ENCODE results near the gene SMIM35. TPM values are rescaled to one million over a fixed set of nuclear protein-coding genes. Genes with fewer than 3 reads are reported as not detected.
"Not testable (repeated sequence)": the region's sequence is repeated elsewhere in the genome, so short reads cannot be mapped to it uniquely, and the experiment has no call there.

SMIM35 gene
- total RNA-seq, 4 donors from 2014 or later, result not detected

GRCh38 chr11:118008271-118008911, 78.4 kb downstream of the SMIM35 start:
- Histone ChIP-seq H3K4me1 (no peaks in the 10 kb centered on the region), H3K27me3 (no peaks in the 10 kb centered on the region), H3K36me3 (no peaks in the 10 kb centered on the region), H3K9me3 (no peaks in the 10 kb centered on the region), H3K27ac (peak overlapping the region in 2 of 4 donors; percentile 7 to 48), H3K4me3 (no peak overlapping the region)
- in situ Hi-C loops (cut with MboI; ENCODE audit: low sequenced_read_pairs in 4 of 4) (no loop called here), intact Hi-C loops (cut with DNase I; ENCODE audit: low total_unique reads) (no loop called here)
- DNase-seq (no peak), ATAC-seq (peak in 1 of 2 donors; percentile 53)
- no peak for TF ChIP-seq POLR2A (IDR thresholded peaks at IDR 0.05)
- TF ChIP-seq, protein P1, sequence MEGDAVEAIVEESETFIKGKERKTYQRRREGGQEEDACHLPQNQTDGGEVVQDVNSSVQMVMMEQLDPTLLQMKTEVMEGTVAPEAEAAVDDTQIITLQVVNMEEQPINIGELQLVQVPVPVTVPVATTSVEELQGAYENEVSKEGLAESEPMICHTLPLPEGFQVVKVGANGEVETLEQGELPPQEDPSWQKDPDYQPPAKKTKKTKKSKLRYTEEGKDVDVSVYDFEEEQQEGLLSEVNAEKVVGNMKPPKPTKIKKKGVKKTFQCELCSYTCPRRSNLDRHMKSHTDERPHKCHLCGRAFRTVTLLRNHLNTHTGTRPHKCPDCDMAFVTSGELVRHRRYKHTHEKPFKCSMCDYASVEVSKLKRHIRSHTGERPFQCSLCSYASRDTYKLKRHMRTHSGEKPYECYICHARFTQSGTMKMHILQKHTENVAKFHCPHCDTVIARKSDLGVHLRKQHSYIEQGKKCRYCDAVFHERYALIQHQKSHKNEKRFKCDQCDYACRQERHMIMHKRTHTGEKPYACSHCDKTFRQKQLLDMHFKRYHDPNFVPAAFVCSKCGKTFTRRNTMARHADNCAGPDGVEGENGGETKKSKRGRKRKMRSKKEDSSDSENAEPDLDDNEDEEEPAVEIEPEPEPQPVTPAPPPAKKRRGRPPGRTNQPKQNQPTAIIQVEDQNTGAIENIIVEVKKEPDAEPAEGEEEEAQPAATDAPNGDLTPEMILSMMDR (IDR thresholded peaks at IDR 0.05 in 4 of 5, conservative IDR thresholded peaks at IDR 0.05 in 1 of 5), result no peak

DNA sequence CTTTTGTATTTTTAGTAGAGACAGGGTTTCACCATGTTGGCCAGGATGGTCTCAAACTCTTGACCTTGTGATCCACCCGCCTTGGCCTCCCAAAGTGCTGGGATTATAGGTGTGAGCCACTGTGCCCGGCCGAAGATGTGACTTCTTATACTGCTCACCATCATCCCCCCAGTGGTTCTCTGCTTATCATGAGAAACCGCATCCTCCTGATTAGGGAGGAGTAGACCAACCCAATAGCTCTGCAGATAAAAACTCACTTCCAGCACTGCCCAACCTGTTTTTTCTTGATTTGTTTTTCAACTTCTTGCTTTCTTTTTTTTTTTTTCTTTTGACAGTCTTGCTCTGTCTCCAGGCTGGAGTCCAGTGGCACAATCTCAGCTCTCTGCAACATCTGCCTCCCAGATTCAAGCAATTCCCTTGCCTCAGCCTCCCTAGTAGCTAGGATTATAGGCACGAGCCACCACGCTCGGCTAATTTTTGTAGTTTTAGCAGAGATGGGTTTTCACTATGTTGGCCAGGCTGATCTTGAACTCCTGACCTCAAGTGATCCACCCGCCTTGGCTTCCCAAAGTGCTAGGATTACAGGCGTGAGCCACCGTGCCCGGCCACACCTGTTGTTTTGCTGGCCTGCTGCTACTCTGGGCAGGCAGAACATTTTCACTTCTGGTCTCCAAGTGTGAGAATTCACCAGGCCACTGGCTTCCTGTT, 79.0 kb downstream of the SMIM35 start:
- in situ Hi-C loops (cut with MboI; ENCODE audit: low sequenced_read_pairs in 4 of 4); H3K36me3 ChIP-seq; intact Hi-C loops (cut with DNase I; ENCODE audit: low total_unique reads); H3K4me3 ChIP-seq; H3K9me3 ChIP-seq; H3K27me3 ChIP-seq; H3K4me1 ChIP-seq: not testable (repeated sequence)
- DNase-seq (peak in 1 of 2 donors; percentile 39), ATAC-seq (peak in 1 of 2 donors; percentile 34)
- peak overlapping the region in 1 of 4 donors; percentile 5 for H3K27ac ChIP-seq

DNA sequence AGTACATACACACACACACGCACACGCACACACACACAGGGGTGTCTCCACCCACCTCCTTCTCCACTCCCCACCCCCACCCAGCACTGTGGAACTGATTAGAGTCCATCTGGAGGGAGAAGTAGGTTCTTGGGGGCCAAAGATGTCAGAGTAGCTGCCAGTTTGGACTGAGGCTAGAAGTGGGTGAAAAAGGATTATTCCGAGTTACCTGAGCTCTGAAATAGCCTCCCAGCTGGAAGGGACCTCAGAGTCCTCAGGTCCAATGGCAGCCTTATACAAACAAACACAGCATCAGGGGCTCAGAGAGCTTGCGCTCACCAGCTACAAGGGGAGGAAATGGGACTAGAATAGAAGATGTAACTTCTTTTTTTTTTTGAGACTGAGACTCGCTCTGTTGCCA, 79.7 kb downstream of the SMIM35 start:
- H3K9me3 ChIP-seq, result no peaks in the 10 kb centered on the region
- DNase-seq (no peak), ATAC-seq (no peak)
- in situ Hi-C loops (cut with MboI; ENCODE audit: low sequenced_read_pairs in 4 of 4), result no loop called here
- no peaks in the 10 kb centered on the region for H3K36me3 ChIP-seq
- no peak overlapping the region for H3K4me3 ChIP-seq
- H3K27ac ChIP-seq, result no peak overlapping the region
- TF ChIP-seq, protein P1 (IDR thresholded peaks at IDR 0.05 in 4 of 5, conservative IDR thresholded peaks at IDR 0.05 in 1 of 5), result no peak
- TF ChIP-seq POLR2A (IDR thresholded peaks at IDR 0.05), result no peak
- no peaks in the 10 kb centered on the region for H3K27me3 ChIP-seq
- H3K4me1 ChIP-seq, result no peaks in the 10 kb centered on the region
- intact Hi-C loops (cut with DNase I; ENCODE audit: low total_unique reads), result no loop called here

DNA sequence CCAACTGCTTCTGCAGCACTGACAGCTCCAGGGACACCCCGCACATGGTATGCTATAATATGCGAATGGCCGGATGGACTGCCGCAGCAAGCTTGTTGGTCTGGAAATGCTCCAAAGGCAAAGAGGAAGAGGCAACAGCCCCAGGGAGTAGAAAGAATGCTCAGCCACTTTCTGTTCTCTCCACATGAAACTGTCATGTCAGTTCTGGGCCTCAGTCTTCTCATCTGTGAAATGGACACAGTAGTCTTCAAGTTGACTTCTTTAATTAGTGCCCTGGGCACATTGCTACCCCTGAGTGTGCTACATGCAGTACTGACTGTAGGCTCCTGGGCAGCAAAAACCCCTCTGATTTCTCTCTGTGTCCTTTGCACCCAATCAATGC, 80.6 kb downstream of the SMIM35 start:
- Histone ChIP-seq H3K4me1 (no peaks in the 10 kb centered on the region), H3K27ac (no peak overlapping the region), H3K4me3 (no peak overlapping the region), H3K36me3 (no peaks in the 10 kb centered on the region), H3K9me3 (no peaks in the 10 kb centered on the region), H3K27me3 (no peaks in the 10 kb centered on the region)
- in situ Hi-C loops (cut with MboI; ENCODE audit: low sequenced_read_pairs in 4 of 4) (no loop called here), intact Hi-C loops (cut with DNase I; ENCODE audit: low total_unique reads) (no loop called here)
- ATAC-seq (no peak), DNase-seq (no peak)
- TF ChIP-seq, protein P1 (IDR thresholded peaks at IDR 0.05 in 4 of 5, conservative IDR thresholded peaks at IDR 0.05 in 1 of 5), result no peak
- no peak for TF ChIP-seq POLR2A (IDR thresholded peaks at IDR 0.05)

DNA sequence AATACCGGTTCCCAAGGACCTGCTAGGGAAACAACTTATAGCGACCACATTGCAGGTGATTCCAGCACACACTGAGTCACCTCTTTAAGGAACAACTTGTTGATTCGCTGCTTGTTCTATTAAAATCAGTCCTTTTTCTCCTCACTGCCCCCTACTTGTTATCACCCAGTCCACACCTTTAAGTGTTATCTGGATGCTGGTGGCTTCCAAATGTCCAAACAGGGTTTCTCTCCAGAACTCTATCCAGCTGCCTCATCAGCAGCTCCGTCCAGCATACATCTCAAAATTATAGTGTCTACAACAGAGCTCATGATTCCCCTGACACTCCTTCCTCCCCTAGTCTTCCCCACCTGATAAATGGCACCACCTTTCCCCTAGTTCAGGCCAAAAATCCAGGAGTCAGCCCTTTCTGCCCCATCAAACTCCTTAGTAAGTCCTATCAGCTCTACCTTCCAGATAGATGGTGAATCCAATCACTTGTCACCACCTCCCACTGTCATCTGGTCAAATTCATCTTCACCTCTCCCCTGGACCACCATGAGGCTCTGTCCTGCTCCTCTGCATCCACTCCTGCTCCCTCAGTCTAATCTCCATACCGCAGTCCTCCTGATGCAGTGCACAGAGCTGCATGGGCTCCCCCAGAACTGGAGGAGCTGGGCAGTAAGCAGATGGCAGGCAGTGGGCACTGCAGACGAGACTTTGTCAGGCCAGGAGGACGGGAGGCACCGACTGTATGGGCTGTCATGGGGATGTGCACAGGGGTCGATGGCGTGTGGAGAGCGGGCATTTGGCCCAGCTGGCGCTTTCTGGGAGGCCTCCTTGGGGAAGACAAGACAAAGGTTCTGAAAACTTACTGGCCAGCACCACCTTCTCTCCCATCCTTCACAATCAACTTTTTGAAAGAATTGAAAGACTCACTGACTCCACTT, 81.3 kb downstream of the SMIM35 start:
- no peaks in the 10 kb centered on the region for H3K4me1 ChIP-seq
- no peaks in the 10 kb centered on the region for H3K36me3 ChIP-seq
- TF ChIP-seq, protein P1 (IDR thresholded peaks at IDR 0.05 in 4 of 5, conservative IDR thresholded peaks at IDR 0.05 in 1 of 5), result no peak
- no peak for TF ChIP-seq POLR2A (IDR thresholded peaks at IDR 0.05)
- H3K4me3 ChIP-seq, result no peak overlapping the region
- DNase-seq (no peak), ATAC-seq (no peak)
- in situ Hi-C loops (cut with MboI; ENCODE audit: low sequenced_read_pairs in 4 of 4), result no loop called here
- intact Hi-C loops (cut with DNase I; ENCODE audit: low total_unique reads), result no loop called here
- H3K27ac ChIP-seq, result no peak overlapping the region
- H3K27me3 ChIP-seq, result no peaks in the 10 kb centered on the region
- H3K9me3 ChIP-seq, result no peaks in the 10 kb centered on the region

Measured in gastrocnemius medialis (tissue), 4 donors.